B cell (primary cell): ENCODE data around the gene MRC2. TPM values are rescaled to one million over a fixed set of nuclear protein-coding genes. Genes with fewer than 3 reads are reported as not detected.

Experiments used
- ATAC-seq: fragments of 200-7000 bp; cut with Tn5 transposase; one replicate; pipeline ENCODE4 v1.10.0; 2021; ENCODE audit warnings: low read depth, mild to moderate bottlenecking, moderate number of reproducible peaks, moderate library complexity
- CTCF ChIA-PET: fragments of 350-600 bp; sonication (Branson Sonifier 250); formaldehyde crosslinking; loops from one replicate; lab custom pipeline; 2021; ENCODE audit warnings: antibody characterized with exemption, inconsistent platforms; lab: Charles Lee
- POLR2A ChIA-PET: fragments of 350-600 bp; sonication (Branson Sonifier 250); formaldehyde crosslinking; loops from one replicate; lab custom pipeline; 2021; ENCODE audit warnings: antibody characterized with exemption; lab: Charles Lee
- DNase-seq: peaks from one replicate; pipeline ENCODE4 v3.0.0; 2013
- H2AFZ ChIP-seq: 2 replicates; pipeline ENCODE4 v1.6.1; 2012; ENCODE audit warnings: mild to moderate bottlenecking, low read depth, low read length; ENCODE audit not compliant: insufficient read depth, poor library complexity, severe bottlenecking
- H3K27ac ChIP-seq, 2 donors: 1 replicate in 1 of 2; 2 replicates in 1 of 2; pipeline ENCODE4 v1.5.1; 2012 to 2013; ENCODE audit warnings: low read length in 2 of 2, mild to moderate bottlenecking in 2 of 2, moderate library complexity in 1 of 2
- H3K27me3 ChIP-seq, 4 experiments: fragments of 200-600 bp in 1 of 4; sonication (generic) in 1 of 4; replicated peaks in 1 of 4; 1 replicate in 2 of 4; 2 replicates in 2 of 4; pipeline versions ENCODE4 v1.6.1 to v1.7.0; 2013 to 2016; ENCODE audit warnings: low read length in 3 of 4, mild to moderate bottlenecking in 2 of 4, mixed read lengths in 1 of 4, moderate library complexity in 1 of 4; ENCODE audit not compliant: insufficient read depth in 4 of 4, control insufficient read depth in 3 of 4; ENCODE audit errors: control extremely low read depth in 1 of 4
- H3K36me3 ChIP-seq, 2 experiments: replicated peaks in 1 of 2; 1 replicate in 1 of 2; 2 replicates in 1 of 2; pipeline versions ENCODE4 v1.6.1 to v1.7.1; 2013; ENCODE audit warnings: low read length in 1 of 2; ENCODE audit not compliant: insufficient read depth in 2 of 2, control insufficient read depth in 1 of 2; ENCODE audit errors: control extremely low read depth in 1 of 2, extremely low read depth in 1 of 2
- H3K4me1 ChIP-seq, 2 donors: fragments of 200-600 bp in 1 of 2; sonication (generic) in 1 of 2; 1 replicate in 1 of 2; 2 replicates in 1 of 2; pipeline versions ENCODE4 v1.5.1 to v1.6.1; 2013 to 2017; ENCODE audit warnings: low read length in 2 of 2; ENCODE audit not compliant: control insufficient read depth in 2 of 2, insufficient read depth in 2 of 2
- H3K4me2 ChIP-seq: replicated peaks from 2 replicates; pipeline ENCODE3; 2012; ENCODE audit warnings: mild to moderate bottlenecking, low read depth, low read length; ENCODE audit not compliant: poor library complexity, severe bottlenecking
- H3K4me3 ChIP-seq, 5 experiments: fragments of 200-600 bp in 1 of 5; sonication (generic) in 1 of 5; 1 replicate in 3 of 5; 2 replicates in 2 of 5; pipeline versions ENCODE4 v1.5.1 to v1.7.0; 2011 to 2016; ENCODE audit warnings: low read length in 4 of 5, mild to moderate bottlenecking in 4 of 5, low read depth in 2 of 5, control low read depth in 1 of 5, moderate library complexity in 1 of 5; ENCODE audit not compliant: insufficient read depth in 1 of 5; ENCODE audit errors: control extremely low read depth in 1 of 5, extremely low read depth in 1 of 5
- H3K79me2 ChIP-seq: fragments of 200-600 bp; sonication (generic); one replicate; pipeline ENCODE4 v1.6.0; 2016; ENCODE audit warnings: low read length; ENCODE audit not compliant: control insufficient read depth, insufficient read depth
- H3K9ac ChIP-seq: fragments of 200-600 bp; sonication (generic); 2 replicates; pipeline ENCODE4 v1.6.1; 2017; ENCODE audit warnings: mild to moderate bottlenecking, low read length, moderate library complexity
- H3K9me3 ChIP-seq, 3 donors: one replicate each; pipeline versions ENCODE4 v1.6.1 to v1.7.1; 2013; ENCODE audit warnings: low read length in 2 of 3; ENCODE audit not compliant: control insufficient read depth in 2 of 3, insufficient read depth in 1 of 3; ENCODE audit errors: control extremely low read depth in 1 of 3
- H4K20me1 ChIP-seq: 2 replicates; pipeline ENCODE4 v1.6.0; 2012; ENCODE audit warnings: mild to moderate bottlenecking, low read length; ENCODE audit not compliant: insufficient read depth, control insufficient read depth, poor library complexity, severe bottlenecking
- H3K27ac Mint-ChIP-seq: one replicate; pipeline ENCODE4 v1.8.0; 2021; ENCODE audit warnings: mixed read lengths
- H3K27me3 Mint-ChIP-seq: one replicate; pipeline ENCODE4 v1.8.0; 2021; ENCODE audit warnings: mixed read lengths
- H3K4me1 Mint-ChIP-seq: one replicate; pipeline ENCODE4 v1.8.0; 2021; ENCODE audit warnings: mixed read lengths
- H3K4me3 Mint-ChIP-seq: one replicate; pipeline ENCODE4 v1.8.0; 2021; ENCODE audit warnings: mixed read lengths
- H3K9me3 Mint-ChIP-seq: one replicate; pipeline ENCODE4 v1.8.0; 2022; ENCODE audit warnings: mixed read lengths; ENCODE audit not compliant: insufficient read depth
- CTCF ChIP-seq: fragments of 200-600 bp; IDR thresholded peaks from one replicate; pipeline ENCODE4 v1.8.0; 2022; ENCODE audit warnings: antibody characterized with exemption, mild to moderate bottlenecking
- EZH2 ChIP-seq: IDR thresholded peaks from 2 replicates; pipeline ENCODE4 v1.6.1; 2012; ENCODE audit warnings: borderline replicate concordance, low read depth, mild to moderate bottlenecking, moderate library complexity, low read length; ENCODE audit not compliant: insufficient read depth, poor library complexity, severe bottlenecking
- WGBS: methylation state at CpG from one replicate; pipeline ENCODE4 v1.1.5; 2013; ENCODE audit warnings: missing lambda C conversion rate; ENCODE audit not compliant: insufficient coverage; 5-methylcytosine and 5-hydroxymethylcytosine counted together
- intact Hi-C: fragments of 100-400 bp; cut with micrococcal nuclease; formaldehyde crosslinking; loops from one replicate; pipeline ENCODE4 v1.10.0; 2022
- polyA plus RNA-seq: library from polyadenylated mRNA; depleted of rRNA; stranded (reverse); fragments of >200 nt; gene quantifications from 2 replicates; pipeline ENCODE4 v1.2.3, GENCODE V29; 2012
- total RNA-seq, 2 donors: library from RNA; stranded (reverse); fragments of 120-200 nt in 1 of 2; gene quantifications; 1 replicate in 1 of 2; 2 replicates in 1 of 2; pipeline versions ENCODE4 v1.2.3 to v1.2.4, GENCODE V29; 2013 to 2022

Gene MRC2
- total and polyA plus RNA-seq, 2 donors (not counting 1 experiment from before 2014, with no cell fraction given), result 0.09 to 0.34 TPM

DNA sequence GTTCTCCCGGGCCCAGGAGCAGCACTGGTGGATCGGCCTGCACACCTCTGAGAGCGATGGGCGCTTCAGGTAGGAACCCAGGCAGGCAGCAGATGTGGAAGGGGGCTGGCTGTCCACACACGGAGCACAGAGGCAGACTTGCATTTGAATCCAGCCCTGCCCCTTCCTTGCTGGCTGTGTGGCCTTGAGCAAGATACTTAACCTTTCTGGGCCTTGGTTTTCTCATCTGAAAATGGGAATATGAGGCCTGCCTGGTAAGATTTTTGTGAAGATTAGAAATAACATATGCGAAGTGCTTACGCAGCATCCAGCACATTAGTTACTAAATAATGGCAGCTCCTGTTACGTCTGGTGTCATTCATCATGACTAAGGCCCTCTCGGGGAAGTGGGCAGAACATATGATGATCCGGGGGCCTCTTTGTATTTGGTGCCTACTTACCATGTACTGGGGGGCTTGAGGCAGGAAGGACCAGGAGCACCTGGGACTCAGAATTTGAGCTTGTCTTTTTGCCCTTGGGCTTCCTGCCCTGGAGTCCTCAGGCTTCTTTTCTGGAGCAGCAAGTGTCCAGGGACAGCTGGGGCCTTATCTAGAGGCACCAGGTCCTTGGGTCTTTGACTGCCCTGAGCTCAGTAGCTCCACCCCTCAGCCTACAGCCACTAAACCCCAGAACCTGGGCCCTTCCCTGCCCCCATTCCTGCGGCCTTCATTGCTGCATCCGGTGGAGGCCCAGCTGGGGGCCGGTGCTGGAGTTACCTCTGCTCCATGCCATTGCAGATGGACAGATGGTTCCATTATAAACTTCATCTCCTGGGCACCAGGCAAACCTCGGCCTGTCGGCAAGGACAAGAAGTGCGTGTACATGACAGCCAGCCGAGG, 53.8 kb downstream of the MRC2 start:
- Histone ChIP-seq H3K79me2 (no peaks in the 10 kb centered on the region), H3K27me3 (no peaks in the 10 kb centered on the region), H3K27ac (no peak overlapping the region), H2AFZ (no peak overlapping the region), H3K4me2 (no peak overlapping the region), H3K4me1 (no peaks in the 10 kb centered on the region), H3K9me3 (no peaks in the 10 kb centered on the region), H4K20me1 (no peaks in the 10 kb centered on the region), H3K36me3 (no peaks in the 10 kb centered on the region), H3K9ac (no peak overlapping the region), H3K4me3 (no peak overlapping the region)
- intact Hi-C loops, result no loop called here
- H3K4me1 Mint-ChIP-seq, result no peaks in the 10 kb centered on the region
- H3K27me3 Mint-ChIP-seq, result no peaks in the 10 kb centered on the region
- no peak overlapping the region for H3K27ac Mint-ChIP-seq
- H3K9me3 Mint-ChIP-seq, result no peaks in the 10 kb centered on the region
- ATAC-seq (no peak), DNase-seq (no peak)
- POLR2A ChIA-PET, result no interaction called here
- TF ChIP-seq CTCF, result no peak
- no peak for TF ChIP-seq EZH2
- CTCF ChIA-PET, result no interaction called here
- H3K4me3 Mint-ChIP-seq, result no peak overlapping the region
- WGBS, result 92% methylated on average over 12 of the region's 17 CpGs

DNA sequence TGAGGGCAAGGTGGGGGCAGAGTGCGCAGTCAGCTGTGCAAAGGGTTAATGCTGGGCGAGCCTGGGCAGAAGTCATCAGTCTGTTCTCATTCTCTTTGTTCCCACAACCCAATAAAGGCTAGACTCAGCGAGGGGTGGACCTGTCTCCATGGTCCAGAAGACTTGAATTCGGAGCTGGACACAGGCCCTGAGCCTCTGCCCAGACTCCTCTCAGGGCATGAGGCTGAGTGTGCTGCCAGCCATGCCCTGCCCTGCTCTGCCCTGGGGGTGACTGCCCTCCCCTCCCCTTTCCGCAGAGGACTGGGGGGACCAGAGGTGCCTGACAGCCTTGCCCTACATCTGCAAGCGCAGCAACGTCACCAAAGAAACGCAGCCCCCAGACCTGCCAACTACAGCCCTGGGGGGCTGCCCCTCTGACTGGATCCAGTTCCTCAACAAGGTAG, 54.5 kb downstream of the MRC2 start:
- WGBS, result 93% methylated on average over 8 of the region's 8 CpGs
- H3K9ac ChIP-seq, result no peak overlapping the region
- CTCF ChIA-PET, result no interaction called here

More for the DNA sequence above, 54.5 kb downstream of the MRC2 start:
- Histone ChIP-seq H3K4me3 (no peak overlapping the region), H3K79me2 (no peaks in the 10 kb centered on the region), H4K20me1 (no peaks in the 10 kb centered on the region), H3K9me3 (no peaks in the 10 kb centered on the region), H3K27ac (no peak overlapping the region), H3K4me1 (no peaks in the 10 kb centered on the region), H3K4me2 (no peak overlapping the region), H2AFZ (no peak overlapping the region), H3K36me3 (no peaks in the 10 kb centered on the region), H3K27me3 (no peaks in the 10 kb centered on the region)
- no peak for ATAC-seq
- no peaks in the 10 kb centered on the region for H3K9me3 Mint-ChIP-seq
- H3K27me3 Mint-ChIP-seq, result no peaks in the 10 kb centered on the region
- TF ChIP-seq CTCF (no peak), EZH2 (no peak)
- DNase-seq, result no peak
- no peak overlapping the region for H3K4me3 Mint-ChIP-seq
- no peaks in the 10 kb centered on the region for H3K4me1 Mint-ChIP-seq
- POLR2A ChIA-PET, result no interaction called here
- intact Hi-C loops, result no loop called here
- no peak overlapping the region for H3K27ac Mint-ChIP-seq
